GM21723 (cell line): ENCODE measurements around the gene GLRX5.
A peak's percentile ranks its signal among the peaks of the same experiment; 100 is the strongest.
"Not testable (repeated sequence)": the region's sequence is repeated elsewhere in the genome, so short reads cannot be mapped to it uniquely, and the experiment has no call there.

Source experiments
- ATAC-seq: cut with Tn5 transposase; IDR thresholded peaks from one replicate; pipeline ENCODE4 v1.9.1; 2021; ENCODE audit warnings: mild to moderate bottlenecking, moderate library complexity; ENCODE audit not compliant: unreplicated experiment

GLRX5 gene

GRCh38 chr14:95498622-95499353, 36.1 kb upstream of the GLRX5 start:
- ATAC-seq = no peak

GRCh38 chr14:95499354-95499750, 35.5 kb upstream of the GLRX5 start:
- ATAC-seq = no peak

- no peak for ATAC-seq
These were observed 34.6 kb upstream of the GLRX5 start for GRCh38 chr14:95500201-95500681.

DNA sequence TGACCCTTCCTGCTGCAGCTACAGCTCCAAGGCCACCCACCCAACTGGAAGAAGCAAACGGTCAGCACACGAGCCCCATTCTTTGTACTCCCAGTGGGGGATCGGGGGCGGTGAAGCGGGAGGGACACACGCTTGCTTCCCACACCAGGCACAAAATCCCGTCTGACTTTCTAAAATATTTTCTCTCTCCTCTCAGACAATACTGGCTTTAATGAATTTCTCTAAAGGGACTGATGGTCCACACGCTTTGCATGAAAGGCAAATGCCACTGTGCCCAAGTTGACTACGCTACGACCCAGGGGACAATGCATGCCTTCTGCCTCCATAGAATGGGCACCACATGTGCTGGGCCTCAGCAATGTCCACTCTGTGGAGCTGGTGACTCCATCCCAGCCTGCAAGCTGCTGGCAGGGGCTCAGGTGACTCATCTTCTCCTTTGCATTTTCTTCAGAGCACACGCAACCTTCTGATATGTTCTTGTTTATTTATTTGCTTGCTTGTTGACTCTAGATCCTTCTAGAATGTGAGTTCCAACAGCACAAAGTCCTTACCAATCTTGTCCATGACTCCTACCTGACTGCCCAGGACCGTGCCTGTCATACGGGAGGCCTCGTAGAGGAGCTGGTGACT, 34.0 kb upstream of the GLRX5 start:
- no peak for ATAC-seq

- no peak for ATAC-seq
These were observed 32.4 kb upstream of the GLRX5 start for GRCh38 chr14:95502381-95502950.

DNA sequence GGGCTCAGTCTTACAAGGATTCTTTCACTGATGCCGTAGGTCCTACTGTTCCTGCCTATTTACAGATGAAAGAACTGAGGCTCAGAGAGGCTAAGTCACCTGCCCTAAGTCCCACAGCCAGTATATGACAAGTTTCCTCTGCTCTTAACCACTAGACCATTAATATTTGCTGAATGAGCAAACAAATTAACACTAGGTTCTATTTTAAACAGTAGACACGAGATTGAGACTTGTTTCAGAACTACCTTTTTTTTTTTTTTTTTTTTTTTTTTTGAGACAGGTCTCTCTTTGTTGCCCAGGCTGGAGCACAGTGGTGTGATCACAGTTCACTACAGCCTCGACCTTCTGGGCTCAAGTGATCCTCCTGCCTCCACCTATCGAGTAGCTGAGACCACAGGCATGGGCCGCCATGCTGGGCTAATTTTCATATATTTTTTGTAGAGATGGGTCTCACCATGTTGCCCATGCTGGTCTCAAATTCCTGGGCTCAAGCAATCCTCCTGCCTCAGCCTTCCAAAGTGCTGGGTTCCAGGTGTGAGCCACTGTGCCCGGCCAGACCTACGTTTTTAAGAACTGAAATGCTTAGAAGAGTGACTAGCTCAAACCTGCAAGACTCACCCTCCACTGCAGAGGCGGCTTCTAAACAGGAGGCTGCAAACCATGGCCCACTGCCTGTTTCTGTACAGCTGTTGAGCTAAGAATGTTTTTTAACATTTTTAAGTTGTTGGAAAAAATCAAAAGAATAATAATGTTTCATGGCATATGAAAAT, 31.3 kb upstream of the GLRX5 start:
- peak; percentile 73 for ATAC-seq

GRCh38 chr14:95504135-95505029, 30.5 kb upstream of the GLRX5 start:
- ATAC-seq = peak; percentile 39

DNA sequence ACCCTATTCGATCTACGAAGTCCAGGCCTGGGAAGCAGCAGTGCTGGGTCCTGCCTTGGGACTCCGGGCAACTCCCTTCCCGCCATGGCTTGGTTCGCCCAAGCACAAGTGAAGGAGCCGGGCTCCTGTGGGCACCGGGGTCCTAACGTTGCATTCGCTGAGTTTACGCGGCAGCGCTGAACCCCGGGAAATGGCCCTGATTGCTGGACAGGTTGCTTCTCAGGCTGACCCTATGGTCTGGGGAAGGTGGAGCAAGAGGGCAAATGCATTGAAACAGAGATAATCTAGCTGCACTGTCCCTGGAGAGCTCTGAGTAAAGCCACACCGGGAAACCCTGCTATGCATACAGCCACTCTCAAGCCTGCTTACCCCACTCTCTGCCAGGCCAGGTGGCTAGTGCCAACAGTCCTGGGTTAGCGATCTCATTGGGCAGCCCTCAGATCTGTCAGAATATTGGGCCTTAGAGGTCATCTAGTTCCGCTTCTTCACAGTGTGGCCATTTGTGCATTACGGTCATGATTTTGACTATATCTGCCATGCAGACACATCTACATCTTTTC, 29.7 kb upstream of the GLRX5 start:
- ATAC-seq = no peak

GRCh38 chr14:95507174-95507573, 27.7 kb upstream of the GLRX5 start:
- no peak for ATAC-seq

DNA sequence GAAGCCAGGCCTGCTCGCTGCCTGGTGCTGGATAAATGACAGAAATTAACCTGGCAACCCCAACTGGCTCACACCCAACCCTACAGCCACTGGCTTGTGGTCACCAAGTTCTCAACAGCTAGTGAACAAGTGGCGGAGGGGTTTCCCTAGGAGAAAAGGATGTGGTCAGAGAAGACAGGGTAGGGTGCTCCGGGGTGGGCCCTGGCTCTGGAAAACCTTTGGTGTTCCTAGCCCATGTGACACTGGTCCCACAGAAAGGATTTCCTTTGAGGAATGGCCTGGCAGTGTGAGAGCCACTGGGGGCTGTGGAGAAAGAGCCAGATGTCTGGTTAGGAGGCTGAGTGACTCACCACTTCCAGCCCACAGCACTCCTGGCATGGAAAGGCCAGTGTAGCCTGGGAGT, 27.1 kb upstream of the GLRX5 start:
- no peak for ATAC-seq

DNA sequence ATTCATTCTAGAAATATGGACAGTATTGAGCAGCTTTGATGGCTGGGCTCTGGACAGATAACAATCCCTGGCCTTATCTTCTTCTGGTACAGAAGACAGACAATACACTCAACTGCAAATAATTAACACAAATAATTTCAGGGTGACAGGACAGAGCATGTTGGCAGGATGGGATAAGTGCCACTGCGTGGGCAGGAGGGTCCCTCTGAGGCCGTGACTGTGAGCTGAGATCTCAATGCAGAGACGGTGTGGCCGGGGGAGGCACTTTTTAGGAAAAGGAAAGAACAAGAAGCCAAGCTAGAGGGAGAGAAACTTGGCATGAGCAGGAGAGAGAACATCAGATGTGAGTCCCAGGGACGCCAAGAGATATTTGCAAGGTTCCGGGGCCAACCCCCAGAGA, 26.5 kb upstream of the GLRX5 start:
- ATAC-seq = no peak

- no peak for ATAC-seq
These were observed 25.4 kb upstream of the GLRX5 start for GRCh38 chr14:95509495-95509894.

GRCh38 chr14:95510344-95510743, 24.5 kb upstream of the GLRX5 start:
- ATAC-seq = not testable (repeated sequence)

- ATAC-seq = no peak
These were observed 24.0 kb upstream of the GLRX5 start for GRCh38 chr14:95510804-95511203.

GRCh38 chr14:95511687-95512086, 23.2 kb upstream of the GLRX5 start:
- ATAC-seq = no peak

GRCh38 chr14:95513291-95513690, 21.6 kb upstream of the GLRX5 start:
- no peak for ATAC-seq

GRCh38 chr14:95514131-95515079, 20.4 kb upstream of the GLRX5 start:
- no peak for ATAC-seq

- no peak for ATAC-seq
These were observed 19.8 kb upstream of the GLRX5 start for GRCh38 chr14:95515080-95515489.
